Smooth muscle cell (in vitro differentiated cells): Measurements from ENCODE around the gene TRIO. TPM values are rescaled to one million over a fixed set of nuclear protein-coding genes. Genes with fewer than 3 reads are reported as not detected.
A peak's percentile ranks its signal among the peaks of the same experiment; 100 is the strongest.

ENCODE experiments used
- DNase-seq: peaks from one replicate; lab custom pipeline; 2025; ENCODE audit not compliant: unreplicated experiment; lab: John Stamatoyannopoulos, UW
- H2AFZ ChIP-seq: fragments of 200-600 bp; sonication (generic); 2 replicates; pipeline ENCODE4 v1.6.0; 2016; ENCODE audit warnings: antibody characterized with exemption, low read depth, mild to moderate bottlenecking
- H3F3A ChIP-seq: fragments of 200-600 bp; sonication (generic); 2 replicates; pipeline ENCODE4 v1.6.0; 2017; ENCODE audit warnings: antibody characterized with exemption, low read depth
- H3K27ac ChIP-seq: fragments of 200-600 bp; sonication (generic); 2 replicates; pipeline ENCODE4 v1.5.1; 2016; ENCODE audit warnings: low read depth, mild to moderate bottlenecking
- H3K27me3 ChIP-seq: fragments of 200-600 bp; sonication (generic); 2 replicates; pipeline ENCODE4 v1.6.1; 2016; ENCODE audit warnings: low read depth, mild to moderate bottlenecking
- H3K36me3 ChIP-seq: fragments of 200-600 bp; sonication (generic); 2 replicates; pipeline ENCODE4 v1.5.1; 2016; ENCODE audit warnings: low read depth
- H3K4me1 ChIP-seq: fragments of 200-600 bp; sonication (generic); 2 replicates; pipeline ENCODE4 v1.5.1; 2016; ENCODE audit warnings: low read depth
- H3K4me2 ChIP-seq: fragments of 200-600 bp; sonication (generic); 2 replicates; pipeline ENCODE4 v1.6.0; 2016; ENCODE audit warnings: mild to moderate bottlenecking
- H3K4me3 ChIP-seq: fragments of 200-600 bp; sonication (generic); 2 replicates; pipeline ENCODE4 v1.5.1; 2016; ENCODE audit warnings: mild to moderate bottlenecking
- H3K79me2 ChIP-seq: fragments of 200-600 bp; sonication (generic); 2 replicates; pipeline ENCODE4 v1.6.0; 2016; ENCODE audit warnings: low read depth, mild to moderate bottlenecking
- H3K9ac ChIP-seq: fragments of 200-600 bp; sonication (generic); 2 replicates; pipeline ENCODE4 v1.6.0; 2016; ENCODE audit warnings: low read depth
- H3K9me3 ChIP-seq: fragments of 200-600 bp; sonication (generic); replicated peaks from 2 replicates; pipeline ENCODE4 v1.5.1; 2016; ENCODE audit warnings: low read depth
- H4K20me1 ChIP-seq: fragments of 200-600 bp; sonication (generic); 2 replicates; pipeline ENCODE4 v1.6.0; 2016; ENCODE audit warnings: low read depth
- WGBS: methylation state at CpG from one replicate; pipeline ENCODE4 v1.1.7; 2016; ENCODE audit warnings: low lambda C conversion rate; 5-methylcytosine and 5-hydroxymethylcytosine counted together
- polyA plus RNA-seq: library from polyadenylated mRNA; unstranded; fragments of >200 nt; fragmentation: Nextera tagmentation; extraction: Ambion mirVana; gene quantifications from 2 replicates; pipeline ENCODE4 v1.2.1, GENCODE V29; 2016
- total RNA-seq: library from RNA; depleted of rRNA; stranded (reverse); fragments of >200 nt; gene quantifications from 2 replicates; pipeline ENCODE4 v1.2.3, GENCODE V29; 2014
- TF ChIP-seq, protein P1 (sequence below): fragments of 200-600 bp; sonication (generic); IDR thresholded peaks from 2 replicates; pipeline ENCODE4 v1.5.1; 2017; ENCODE audit warnings: borderline replicate concordance, mild to moderate bottlenecking, antibody characterized with exemption; ENCODE audit not compliant: insufficient read depth, poor library complexity, severe bottlenecking

Gene TRIO
- total and polyA plus RNA-seq, 2 experiments from 2014 or later, result 10.2 to 118 TPM

DNA sequence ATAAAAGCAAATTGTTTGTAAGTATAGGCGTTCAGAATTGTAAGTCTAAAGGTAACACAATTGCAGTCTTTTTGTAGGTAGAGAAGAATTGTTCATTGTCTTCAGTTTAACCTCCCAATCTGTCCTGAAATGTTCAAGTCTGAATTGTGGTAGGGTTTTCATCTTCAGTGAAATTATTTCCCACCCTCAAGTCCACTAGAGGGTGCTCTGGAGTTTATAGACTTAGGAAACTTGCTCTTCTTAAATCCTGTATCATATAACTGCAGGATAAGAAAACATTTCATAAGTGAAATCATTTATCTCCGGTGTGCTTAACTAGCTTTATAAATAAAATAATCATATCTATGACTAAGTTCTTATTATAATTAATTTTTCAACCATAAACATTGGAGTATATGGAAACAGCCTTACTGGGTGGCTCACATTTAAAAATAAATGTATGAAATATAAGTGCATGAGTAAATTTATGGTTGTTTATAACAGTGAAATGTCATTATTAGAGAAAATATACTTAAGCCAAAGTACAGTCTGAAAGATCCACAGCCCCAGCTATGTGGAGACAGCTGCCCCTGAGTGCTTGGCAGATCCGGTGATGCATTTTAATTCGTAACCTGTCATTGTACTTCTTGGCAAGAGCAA is 256.0 kb downstream of the TRIO start:
- Histone ChIP-seq H2AFZ (no peak overlapping the region), H3K79me2 (peaks cover 12% of the 10 kb centered on the region)

DNA sequence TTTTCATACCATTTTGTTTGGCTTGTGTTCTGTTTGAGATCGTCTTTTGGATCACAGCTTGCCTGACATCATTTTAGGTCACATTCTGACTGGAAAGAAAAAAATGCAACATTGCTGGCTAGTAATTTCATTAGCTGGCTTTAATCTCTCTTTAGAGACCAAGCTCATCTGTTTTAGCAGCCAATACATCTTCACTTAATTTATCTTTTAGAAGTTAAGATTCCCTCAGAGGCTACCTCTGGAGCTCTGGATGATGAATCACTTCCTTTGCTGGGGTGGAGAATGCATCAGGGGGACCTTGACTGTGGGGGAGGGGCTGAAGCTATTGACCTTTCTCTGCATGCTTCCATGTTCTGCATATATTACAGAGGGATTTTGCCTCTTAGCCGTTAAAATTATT is 256.9 kb downstream of the TRIO start:
- WGBS, result 43% methylated on average over 2 of the region's 2 CpGs
- H2AFZ ChIP-seq, result no peak overlapping the region
- peaks cover 3% of the 10 kb centered on the region for H3K36me3 ChIP-seq
- no peak overlapping the region for H3K9ac ChIP-seq
- H3K27me3 ChIP-seq, result no peaks in the 10 kb centered on the region
- H3K79me2 ChIP-seq, result peaks cover 12% of the 10 kb centered on the region
- H3K4me3 ChIP-seq, result no peak overlapping the region
- H3K4me2 ChIP-seq, result peak overlapping the region; percentile 70
- peaks cover 52% of the 10 kb centered on the region for H4K20me1 ChIP-seq
- peaks cover 15% of the 10 kb centered on the region for H3F3A ChIP-seq
- H3K9me3 ChIP-seq, result no peaks in the 10 kb centered on the region
- H3K27ac ChIP-seq, result peak overlapping the region; percentile 38
- H3K4me1 ChIP-seq, result peaks cover 5% of the 10 kb centered on the region
- TF ChIP-seq, protein P1, sequence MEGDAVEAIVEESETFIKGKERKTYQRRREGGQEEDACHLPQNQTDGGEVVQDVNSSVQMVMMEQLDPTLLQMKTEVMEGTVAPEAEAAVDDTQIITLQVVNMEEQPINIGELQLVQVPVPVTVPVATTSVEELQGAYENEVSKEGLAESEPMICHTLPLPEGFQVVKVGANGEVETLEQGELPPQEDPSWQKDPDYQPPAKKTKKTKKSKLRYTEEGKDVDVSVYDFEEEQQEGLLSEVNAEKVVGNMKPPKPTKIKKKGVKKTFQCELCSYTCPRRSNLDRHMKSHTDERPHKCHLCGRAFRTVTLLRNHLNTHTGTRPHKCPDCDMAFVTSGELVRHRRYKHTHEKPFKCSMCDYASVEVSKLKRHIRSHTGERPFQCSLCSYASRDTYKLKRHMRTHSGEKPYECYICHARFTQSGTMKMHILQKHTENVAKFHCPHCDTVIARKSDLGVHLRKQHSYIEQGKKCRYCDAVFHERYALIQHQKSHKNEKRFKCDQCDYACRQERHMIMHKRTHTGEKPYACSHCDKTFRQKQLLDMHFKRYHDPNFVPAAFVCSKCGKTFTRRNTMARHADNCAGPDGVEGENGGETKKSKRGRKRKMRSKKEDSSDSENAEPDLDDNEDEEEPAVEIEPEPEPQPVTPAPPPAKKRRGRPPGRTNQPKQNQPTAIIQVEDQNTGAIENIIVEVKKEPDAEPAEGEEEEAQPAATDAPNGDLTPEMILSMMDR, result no peak
- no peak for DNase-seq

More for the DNA sequence above, 256.0 kb downstream of the TRIO start:
- Histone ChIP-seq H4K20me1 (peaks cover 43% of the 10 kb centered on the region), H3K4me1 (peaks cover 5% of the 10 kb centered on the region), H3K36me3 (peaks cover 8% of the 10 kb centered on the region), H3K9ac (no peak overlapping the region), H3K27ac (peak overlapping the region; percentile 38), H3F3A (peaks cover 13% of the 10 kb centered on the region), H3K9me3 (no peaks in the 10 kb centered on the region), H3K4me3 (no peak overlapping the region), H3K27me3 (no peaks in the 10 kb centered on the region), H3K4me2 (peak overlapping the region; percentile 70)
- TF ChIP-seq, protein P1, result peak; percentile 73
- DNase-seq, result no peak
- WGBS, result 64% methylated on average over 4 of the region's 4 CpGs

DNA sequence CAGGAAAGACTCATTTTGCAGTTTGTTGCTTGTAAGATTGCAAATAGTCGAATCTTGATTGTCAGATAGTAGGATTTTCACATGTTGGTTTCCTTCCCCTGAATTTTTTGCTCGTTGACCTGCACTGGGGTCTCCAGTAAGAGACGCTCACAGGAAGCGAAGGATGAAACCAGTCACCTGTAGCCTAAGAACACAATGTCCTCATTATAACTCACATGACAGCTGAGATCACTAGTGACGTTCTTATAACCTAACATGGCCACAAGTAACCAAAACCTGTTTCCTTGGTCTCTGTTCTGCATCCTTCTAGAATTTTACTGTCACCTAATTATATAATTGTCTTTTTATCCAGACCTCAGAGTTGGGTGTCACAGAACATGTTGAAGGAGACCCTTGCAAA is 257.5 kb downstream of the TRIO start:
- H3K4me1 ChIP-seq, result peaks cover 5% of the 10 kb centered on the region

More for the DNA sequence above, 257.5 kb downstream of the TRIO start:
- H2AFZ ChIP-seq, result no peak overlapping the region
- peaks cover 12% of the 10 kb centered on the region for H3K79me2 ChIP-seq
- H3K9me3 ChIP-seq, result no peaks in the 10 kb centered on the region
- peaks cover 57% of the 10 kb centered on the region for H4K20me1 ChIP-seq
- H3K27me3 ChIP-seq, result no peaks in the 10 kb centered on the region
- H3K4me2 ChIP-seq, result peak overlapping the region; percentile 70
- H3K27ac ChIP-seq, result peak overlapping the region; percentile 38
- no peak overlapping the region for H3K9ac ChIP-seq
- no peak overlapping the region for H3K4me3 ChIP-seq
- WGBS, result 87% methylated on average over 5 of the region's 5 CpGs
- TF ChIP-seq, protein P1, result no peak
- H3K36me3 ChIP-seq, result peaks cover 3% of the 10 kb centered on the region
- H3F3A ChIP-seq, result peaks cover 15% of the 10 kb centered on the region
- no peak for DNase-seq
